ENCODE measurements around the gene CABP2.

GRCh38 chr11:67534070-67534679 lies 10.9 kb upstream of the CABP2 start:
- TF ChIP-seq EP300 (IDR thresholded peaks at IDR 0.05; ENCODE audit: borderline replicate concordance) = no peak
- no peak for TF ChIP-seq CREB1 (IDR thresholded peaks at IDR 0.05; ENCODE audit: low read depth)
- TF ChIP-seq YY1 (IDR thresholded peaks at IDR 0.05; ENCODE audit: low read depth) = no peak
- TF ChIP-seq TAF1 (IDR thresholded peaks at IDR 0.05; ENCODE audit: low read depth) = no peak
- TF ChIP-seq EGR1 (IDR thresholded peaks at IDR 0.05) = no peak
